GM12878 (cell line): ENCODE data around the gene SFXN5. TPM values are rescaled to one million over a fixed set of nuclear protein-coding genes. Genes with fewer than 3 reads are reported as not detected.

ENCODE experiments used
- ATAC-seq: fragments of 200-7000 bp; cut with Tn5 transposase; 3 replicates; pipeline ENCODE4 v1.9.1; 2020; ENCODE audit warnings: mild to moderate bottlenecking, moderate library complexity
- BruUV-seq: library from RNA; stranded (reverse); fragments of 400-500 nt; replicated peaks from 2 replicates; lab custom pipeline; 2021; lab: Mats Ljungman, UMichigan
- CTCF ChIA-PET: fragments of 300-600 bp; sonication (Branson Sonifier 250); formaldehyde crosslinking; extraction: SDS; loops from one replicate; lab custom pipeline; 2021; ENCODE audit warnings: inconsistent platforms; lab: Yijun Ruan, JAX
- POLR2A ChIA-PET: fragments of 350-600 bp; formaldehyde crosslinking; extraction: SDS; loops from one replicate; lab custom pipeline; 2021; ENCODE audit warnings: inconsistent platforms; lab: Charles Lee
- RAD21 ChIA-PET: fragments of 300-600 bp; sonication (Branson Sonifier 250); formaldehyde crosslinking; loops from one replicate; lab custom pipeline; 2023; ENCODE audit warnings: antibody characterized with exemption; ENCODE audit not compliant: unreplicated experiment; lab: Charles Lee
- SMC1A ChIA-PET: fragments of 300-600 bp; sonication (Branson Sonifier 250); formaldehyde crosslinking; loops from one replicate; lab custom pipeline; 2023; ENCODE audit not compliant: unreplicated experiment, uncharacterized antibody; lab: Charles Lee
- DNase-seq: peaks from one replicate; pipeline ENCODE4 v3.0.0-alpha.2; 2011; ENCODE audit warnings: low read depth, low spot score
- FAIRE-seq: peaks from 3 replicates; lab custom pipeline; 2011; peaks lifted over from hg19 to GRCh38; lab: Jason Lieb, UNC
- H2AFZ ChIP-seq: 2 replicates; pipeline ENCODE4 v1.6.0; 2011; ENCODE audit warnings: low read depth, low read length, control low read depth; ENCODE audit not compliant: control insufficient read depth
- H3K27ac ChIP-seq: 2 replicates; pipeline ENCODE4 v1.5.1; 2011; ENCODE audit warnings: control low read depth; ENCODE audit not compliant: control insufficient read depth, insufficient read depth
- H3K27me3 ChIP-seq, 2 experiments: replicated peaks in 1 of 2; 2 replicates each; pipeline versions ENCODE4 v1.6.0 to v1.6.1; 2011; ENCODE audit warnings: low read length in 1 of 2; ENCODE audit not compliant: control insufficient read depth in 2 of 2, insufficient read depth in 2 of 2
- H3K36me3 ChIP-seq, 2 experiments: 2 replicates each; pipeline ENCODE4 v1.5.1; 2011; ENCODE audit warnings: low read length in 1 of 2; ENCODE audit not compliant: control insufficient read depth in 2 of 2, insufficient read depth in 2 of 2
- H3K4me1 ChIP-seq: 2 replicates; pipeline ENCODE4 v1.6.1; 2011; ENCODE audit warnings: mild to moderate bottlenecking, low read length, moderate library complexity, mixed read lengths; ENCODE audit not compliant: control insufficient read depth, insufficient read depth
- H3K4me2 ChIP-seq: 2 replicates; pipeline ENCODE4 v1.6.0; 2011; ENCODE audit warnings: control low read depth; ENCODE audit not compliant: control insufficient read depth, insufficient read depth
- H3K4me3 ChIP-seq: fragments of 200-600 bp; sonication (generic); 2 replicates; pipeline ENCODE4 v1.5.1; 2016
- H3K79me2 ChIP-seq: 2 replicates; pipeline ENCODE4 v1.6.0; 2011; ENCODE audit warnings: low read length; ENCODE audit not compliant: control insufficient read depth, insufficient read depth
- H3K9ac ChIP-seq: 2 replicates; pipeline ENCODE4 v1.8.0; 2011; ENCODE audit warnings: low read length, control low read depth, mixed read lengths; ENCODE audit not compliant: control insufficient read depth, insufficient read depth
- H3K9me3 ChIP-seq: replicated peaks from 3 replicates; pipeline ENCODE4 v1.5.1; 2011; ENCODE audit warnings: mild to moderate bottlenecking, low read length; ENCODE audit not compliant: control insufficient read depth, insufficient read depth
- H4K20me1 ChIP-seq: 2 replicates; pipeline ENCODE4 v1.6.0; 2011; ENCODE audit not compliant: control insufficient read depth, insufficient read depth
- CBX3 ChIP-seq: fragments of 200-600 bp; sonication (generic); IDR thresholded peaks from 2 replicates; pipeline ENCODE4 v1.6.1; 2016; ENCODE audit warnings: low read depth, borderline replicate concordance
- CEBPB ChIP-seq, 2 experiments: fragments of 150-350 bp in 1 of 2; IDR thresholded peaks; 2 replicates each; pipeline ENCODE4 v1.6.1; 2012 to 2014; ENCODE audit warnings: low read depth in 2 of 2, low read length in 2 of 2, borderline replicate concordance in 1 of 2, inconsistent platforms in 1 of 2
- CREB1 ChIP-seq: IDR thresholded peaks from 2 replicates; pipeline ENCODE4 v1.6.1; 2012; ENCODE audit warnings: low read depth, mild to moderate bottlenecking, inconsistent platforms
- JUNB ChIP-seq: IDR thresholded peaks from 2 replicates; pipeline ENCODE4 v1.6.1; 2016; ENCODE audit warnings: antibody characterized with exemption, mild to moderate bottlenecking
- MEF2B ChIP-seq: fragments of 450-650 bp; IDR thresholded peaks from 2 replicates; pipeline ENCODE4 v1.6.1; 2018; ENCODE audit warnings: mild to moderate bottlenecking, moderate library complexity; ENCODE audit not compliant: partially characterized antibody, poor library complexity, severe bottlenecking
- MYB ChIP-seq: fragments of 150-350 bp; IDR thresholded peaks from 2 replicates; pipeline ENCODE4 v1.6.1; 2014; ENCODE audit warnings: mild to moderate bottlenecking, low read depth, low read length, borderline replicate concordance
- POLR2A ChIP-seq: IDR thresholded peaks from 2 replicates; pipeline ENCODE4 v1.6.1; 2011; ENCODE audit warnings: low read depth, mild to moderate bottlenecking, low read length
- POLR2AphosphoS2 ChIP-seq: IDR thresholded peaks from 2 replicates; pipeline ENCODE4 v1.6.1; 2011; ENCODE audit warnings: low read depth, mild to moderate bottlenecking, low read length, improper control_type of control experiment, moderate library complexity
- RBBP5 ChIP-seq: fragments of 200-600 bp; sonication (generic); conservative IDR thresholded peaks from 2 replicates; pipeline ENCODE4 v1.6.1; 2016
- RCOR1 ChIP-seq: conservative IDR thresholded peaks from 2 replicates; pipeline ENCODE4 v1.6.1; 2012; ENCODE audit warnings: low read depth, low read length, improper control_type of control experiment
- SP1 ChIP-seq: IDR thresholded peaks from one replicate; pipeline ENCODE4 v1.6.1; 2011; ENCODE audit warnings: low read depth, low read length
- ZNF687 ChIP-seq: fragments of 450-650 bp; IDR thresholded peaks from 2 replicates; pipeline ENCODE4 v1.6.1; 2017; ENCODE audit warnings: mild to moderate bottlenecking, moderate library complexity
- ZZZ3 ChIP-seq: IDR thresholded peaks from 2 replicates; pipeline ENCODE4 v1.6.1; 2011; ENCODE audit warnings: low read depth; ENCODE audit not compliant: control insufficient read depth, insufficient read length
- WGBS: methylation state at CpG from one replicate; pipeline ENCODE4 v1.1.6; 2016; ENCODE audit warnings: low lambda C conversion rate; ENCODE audit not compliant: insufficient replicate concordance, insufficient coverage; ENCODE audit errors: missing lambda C conversion rate; 5-methylcytosine and 5-hydroxymethylcytosine counted together
- in situ Hi-C: fragments of 300-500 bp; cut with MboI; formaldehyde crosslinking; loops from 9 replicates; pipeline ENCODE4 v1.14.3; 2018; ENCODE audit warnings: mixed read lengths
- intact Hi-C: fragments of 100-400 bp; cut with micrococcal nuclease; formaldehyde crosslinking; loops from one replicate; pipeline ENCODE4 v1.14.2; 2022; ENCODE audit not compliant: unreplicated experiment
- polyA plus RNA-seq, 11 experiments: library from polyadenylated mRNA; depleted of rRNA in 4 of 11; unstranded in 6 of 11; stranded (reverse) in 5 of 11; fragments of >200 nt; fragmentation: Nextera tagmentation in 4 of 11; fragmentation: Illumina TruSeq in 1 of 11; extraction: Ambion mirVana in 4 of 11; extraction: Trizol in 1 of 11; gene quantifications; 1 replicate in 1 of 11; 2 replicates in 10 of 11; pipeline versions ENCODE4 v1.2.1 to v1.2.3, GENCODE V29; 2011 to 2016; ENCODE audit warnings: inconsistent platforms in 2 of 11, missing spikeins in 2 of 11, low read depth in 1 of 11
- total RNA-seq, 4 experiments: library from RNA; depleted of rRNA in 3 of 4; stranded (reverse); fragments of >200 nt in 3 of 4; fragmentation: Illumina TruSeq in 1 of 4; extraction: Trizol in 1 of 4; gene quantifications; 2 replicates each; pipeline versions ENCODE4 v1.2.1 to v1.2.3, GENCODE V29; 2013 to 2021
- TF ChIP-seq, protein P1 (sequence below): fragments of 450-650 bp; conservative IDR thresholded peaks from 2 replicates; pipeline ENCODE4 v1.6.1; 2017; ENCODE audit warnings: mild to moderate bottlenecking, moderate library complexity
- TF ChIP-seq, protein P2 (sequence below): IDR thresholded peaks from 2 replicates; pipeline ENCODE4 v1.6.1; 2011; ENCODE audit warnings: borderline replicate concordance, low read depth, mild to moderate bottlenecking, moderate library complexity, low read length; ENCODE audit not compliant: insufficient read depth, poor library complexity, severe bottlenecking

SFXN5 gene
- total and polyA plus RNA-seq, 10 of the 15 experiments (the other 5 are each of a cell fraction or from before 2014, with no cell fraction given), result 3.3 to 15.9 (median 11.2) TPM

DNA sequence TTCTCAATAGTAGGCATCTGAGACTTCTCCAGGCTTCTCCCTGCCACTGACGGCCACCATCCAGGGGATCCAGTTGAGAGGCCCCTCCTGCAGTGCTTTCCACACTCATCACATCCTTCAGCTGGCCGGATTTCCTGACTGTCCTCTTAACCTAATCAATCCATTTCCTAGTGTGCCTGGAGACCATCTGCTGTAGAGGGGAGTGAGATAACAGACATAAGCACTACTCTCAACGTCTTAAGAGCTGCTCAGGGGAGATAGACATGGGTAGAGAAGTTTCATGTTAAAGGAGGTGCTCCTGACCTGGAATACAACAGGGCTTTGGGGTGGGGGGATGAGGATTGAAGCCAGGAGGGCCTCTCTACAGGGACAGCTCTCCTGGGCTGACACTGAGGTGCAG, 170.1 kb downstream of the SFXN5 start (continued):
- TF ChIP-seq SP1 (no peak), CBX3 (no peak), ZNF687 (no peak)

DNA sequence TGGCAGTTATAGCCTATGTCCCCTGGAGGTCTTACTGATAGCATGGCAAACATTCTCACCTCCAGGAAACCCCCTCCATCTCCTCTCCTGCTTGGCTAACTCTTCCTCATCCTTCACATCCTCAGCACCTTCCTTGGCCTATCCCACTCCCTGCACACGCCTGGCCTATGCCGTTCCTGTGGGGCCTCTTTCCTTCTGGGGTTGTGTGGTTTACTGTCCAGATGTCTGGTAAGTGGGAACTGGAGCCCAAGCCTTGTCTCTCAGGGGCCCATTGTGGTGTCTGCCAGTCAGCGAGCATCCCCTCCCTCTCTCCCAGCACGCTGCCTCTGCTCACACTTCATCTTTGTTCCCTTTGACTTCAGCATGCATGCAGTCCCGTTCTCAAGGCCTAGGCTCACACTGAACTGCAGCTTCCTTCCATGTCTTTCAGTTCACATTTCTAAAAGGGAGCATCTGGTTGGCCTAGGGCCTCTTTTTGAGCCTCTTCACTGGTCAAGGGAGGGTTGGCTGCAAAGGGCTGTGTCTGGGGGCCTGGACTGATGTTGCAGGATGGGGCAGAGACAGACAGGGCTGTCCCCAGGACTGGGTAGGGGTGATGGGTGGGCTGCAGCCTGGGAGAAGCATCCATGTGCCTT, 171.2 kb downstream of the SFXN5 start:
- intact Hi-C loops (no loop called here), in situ Hi-C loops (no loop called here)
- ChIA-PET SMC1A (interaction anchor here (1.2 kb wide), 1 partner anchor 14 kb away, joined by 3 read pairs; no protein-coding TSS in a partner anchor), POLR2A (no interaction called here), RAD21 (interaction anchor here (0.6 kb wide), 1 partner anchor 73 kb away, joined by 3 read pairs; no protein-coding TSS in a partner anchor), CTCF (interaction anchor here (0.9 kb wide), 1 partner anchor 74 kb away, joined by 3 read pairs; no protein-coding TSS in a partner anchor)
- 5% methylated on average over 5 of the region's 5 CpGs for WGBS
- Histone ChIP-seq H3K9ac (no peak overlapping the region), H3K4me2 (no peak overlapping the region), H3K36me3 (no peaks in the 10 kb centered on the region), H2AFZ (no peak overlapping the region), H3K79me2 (no peaks in the 10 kb centered on the region), H3K27ac (no peak overlapping the region), H3K4me1 (peaks cover 5% of the 10 kb centered on the region), H3K27me3 (no peaks in the 10 kb centered on the region; a peak in 1 of 4 replicates)
- DNase-seq (no peak), FAIRE-seq (no peak)
- no TSS peak for BruUV-seq
- TF ChIP-seq MYB (no peak), CBX3 (no peak), MEF2B (no peak), CEBPB (IDR thresholded peaks at IDR 0.05; ENCODE audit: borderline replicate concordance in 1 of 2, low read depth in 2 of 2, low read length in 2 of 2) (no peak), CREB1 (no peak), ZZZ3 (no peak), POLR2A (no peak), RCOR1 (no peak), SP1 (no peak), JUNB (no peak), RBBP5 (no peak), POLR2AphosphoS2 (no peak)
- TF ChIP-seq, protein P1, sequence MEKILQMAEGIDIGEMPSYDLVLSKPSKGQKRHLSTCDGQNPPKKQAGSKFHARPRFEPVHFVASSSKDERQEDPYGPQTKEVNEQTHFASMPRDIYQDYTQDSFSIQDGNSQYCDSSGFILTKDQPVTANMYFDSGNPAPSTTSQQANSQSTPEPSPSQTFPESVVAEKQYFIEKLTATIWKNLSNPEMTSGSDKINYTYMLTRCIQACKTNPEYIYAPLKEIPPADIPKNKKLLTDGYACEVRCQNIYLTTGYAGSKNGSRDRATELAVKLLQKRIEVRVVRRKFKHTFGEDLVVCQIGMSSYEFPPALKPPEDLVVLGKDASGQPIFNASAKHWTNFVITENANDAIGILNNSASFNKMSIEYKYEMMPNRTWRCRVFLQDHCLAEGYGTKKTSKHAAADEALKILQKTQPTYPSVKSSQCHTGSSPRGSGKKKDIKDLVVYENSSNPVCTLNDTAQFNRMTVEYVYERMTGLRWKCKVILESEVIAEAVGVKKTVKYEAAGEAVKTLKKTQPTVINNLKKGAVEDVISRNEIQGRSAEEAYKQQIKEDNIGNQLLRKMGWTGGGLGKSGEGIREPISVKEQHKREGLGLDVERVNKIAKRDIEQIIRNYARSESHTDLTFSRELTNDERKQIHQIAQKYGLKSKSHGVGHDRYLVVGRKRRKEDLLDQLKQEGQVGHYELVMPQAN, result no peak
- TF ChIP-seq, protein P2, sequence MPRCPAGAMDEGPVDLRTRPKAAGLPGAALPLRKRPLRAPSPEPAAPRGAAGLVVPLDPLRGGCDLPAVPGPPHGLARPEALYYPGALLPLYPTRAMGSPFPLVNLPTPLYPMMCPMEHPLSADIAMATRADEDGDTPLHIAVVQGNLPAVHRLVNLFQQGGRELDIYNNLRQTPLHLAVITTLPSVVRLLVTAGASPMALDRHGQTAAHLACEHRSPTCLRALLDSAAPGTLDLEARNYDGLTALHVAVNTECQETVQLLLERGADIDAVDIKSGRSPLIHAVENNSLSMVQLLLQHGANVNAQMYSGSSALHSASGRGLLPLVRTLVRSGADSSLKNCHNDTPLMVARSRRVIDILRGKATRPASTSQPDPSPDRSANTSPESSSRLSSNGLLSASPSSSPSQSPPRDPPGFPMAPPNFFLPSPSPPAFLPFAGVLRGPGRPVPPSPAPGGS, result no peak
- TF ChIP-seq, all 136 proteins: peak for 0
- no peaks in the 10 kb centered on the region for H4K20me1 ChIP-seq
- no peak for ATAC-seq
- no peak overlapping the region for H3K4me3 ChIP-seq
- H3K9me3 ChIP-seq, result no peaks in the 10 kb centered on the region
